ENCODE data around the gene DRD4.
"Not testable (repeated sequence)": the region's sequence is repeated elsewhere in the genome, so short reads cannot be mapped to it uniquely, and the experiment has no call there.

DRD4 gene

GRCh38 chr11:647672-648158 is 10.6 kb downstream of the DRD4 start:
- not testable (repeated sequence) for DNase-seq

GRCh38 chr11:650482-650881 is 13.4 kb downstream of the DRD4 start:
- no peak for DNase-seq

- not testable (repeated sequence) for DNase-seq
These were observed 16.1 kb downstream of the DRD4 start for GRCh38 chr11:653136-653535.

GRCh38 chr11:653837-654236 is 16.8 kb downstream of the DRD4 start:
- DNase-seq, result no peak

- not testable (repeated sequence) for DNase-seq
These were observed 17.4 kb downstream of the DRD4 start for GRCh38 chr11:654444-654843.

GRCh38 chr11:655036-655726 is 18.1 kb downstream of the DRD4 start:
- DNase-seq, result no peak

GRCh38 chr11:656426-656825 is 19.4 kb downstream of the DRD4 start:
- no peak for DNase-seq

GRCh38 chr11:656866-657265 is 19.8 kb downstream of the DRD4 start:
- DNase-seq, result no peak

GRCh38 chr11:657691-658126 is 20.6 kb downstream of the DRD4 start:
- no peak for DNase-seq

GRCh38 chr11:659532-660085 is 22.5 kb downstream of the DRD4 start:
- no peak for DNase-seq

GRCh38 chr11:660281-660680 is 23.2 kb downstream of the DRD4 start:
- DNase-seq, result no peak

GRCh38 chr11:660681-661444 is 23.8 kb downstream of the DRD4 start:
- no peak for DNase-seq

GRCh38 chr11:662689-663274 is 25.7 kb downstream of the DRD4 start:
- peak; percentile 2 for DNase-seq

GRCh38 chr11:665062-665703 is 28.1 kb downstream of the DRD4 start:
- no peak for DNase-seq

- DNase-seq, result no peak
These were observed 28.7 kb downstream of the DRD4 start for GRCh38 chr11:665704-666281.

GRCh38 chr11:673866-674265 is 36.8 kb downstream of the DRD4 start:
- no peak for DNase-seq

- no peak for DNase-seq
These were observed 37.3 kb downstream of the DRD4 start for GRCh38 chr11:674406-674805.

- no peak for DNase-seq
These were observed 41.2 kb downstream of the DRD4 start for GRCh38 chr11:678297-678696.

GRCh38 chr11:679271-680207 is 42.5 kb downstream of the DRD4 start:
- DNase-seq, result no peak

GRCh38 chr11:680476-680875 is 43.4 kb downstream of the DRD4 start:
- no peak for DNase-seq

- no peak for DNase-seq
These were observed 43.9 kb downstream of the DRD4 start for GRCh38 chr11:680970-681369.
